ENCODE measurements around the gene OLIG1. TPM values are rescaled to one million over a fixed set of nuclear protein-coding genes. Genes with fewer than 3 reads are reported as not detected.

Gene OLIG1
- total and polyA plus RNA-seq, 2 of the 8 experiments (the other 6 are each of a cell fraction or from before 2014, with no cell fraction given) = 0.65 to 1.2 TPM

- H4K20me1 ChIP-seq (replicated peaks in 1 of 2; ENCODE audit: control insufficient read depth in 1 of 2, insufficient read depth in 2 of 2, low read length in 2 of 2) = peaks cover 9 to 18% of the 10 kb centered on the region in 2 experiments
These were observed 36.0 kb upstream of the OLIG1 start for GRCh38 chr21:33033961-33034413.

More at GRCh38 chr21:33033961-33034413, 36.0 kb upstream of the OLIG1 start:
- Histone ChIP-seq H2BK15ac (ENCODE audit: low read length) (no peak overlapping the region), H3K4ac (replicated peaks; ENCODE audit: insufficient read length, low read depth, low read length) (no peak overlapping the region), H3K79me2 (ENCODE audit: control insufficient read depth in 1 of 2, insufficient read depth in 2 of 2, low read length in 2 of 2) (no peaks in the 10 kb centered on the region), H3K36me3 (ENCODE audit: control insufficient read depth in 2 of 4, insufficient read depth in 4 of 4, low read length in 3 of 4) (no peaks in the 10 kb centered on the region), H3K4me2 (ENCODE audit: insufficient read depth in 1 of 2, low read depth in 2 of 2, low read length in 2 of 2) (peak overlapping the region; percentile 20 to 65), H3K4me1 (replicated peaks in 1 of 4; ENCODE audit: control insufficient read depth in 3 of 4, insufficient read depth in 4 of 4, low read length in 3 of 4) (peaks cover 3 to 34% (median 23%) of the 10 kb centered on the region in 4 experiments), H3K27me3 (replicated peaks in 1 of 4; ENCODE audit: control insufficient read depth in 3 of 4, extremely low read depth in 1 of 4, insufficient read depth in 3 of 4, low read length in 3 of 4) (peaks cover 66 to 83% (median 70%) of the 10 kb centered on the region in 4 experiments), H3K56ac (replicated peaks; ENCODE audit: insufficient read length, low read depth, low read length) (no peak overlapping the region), H3K14ac (ENCODE audit: insufficient read length) (no peak overlapping the region), H3K23ac (ENCODE audit: insufficient read length) (no peak overlapping the region), H2BK12ac (ENCODE audit: low read depth, low read length) (0 out of 2 replicates have a peak overlapping the region, but pooled peaks have one; percentile 55), H2BK5ac (ENCODE audit: low read depth, low read length) (no peak overlapping the region), H4K5ac (ENCODE audit: insufficient read length, low read depth, low read length) (no peak overlapping the region), H3K18ac (ENCODE audit: extremely low read depth, low read length) (0 out of 2 replicates have a peak overlapping the region, but pooled peaks have one; percentile 38), H2AFZ (ENCODE audit: low read length) (no peak overlapping the region), H4K91ac (replicated peaks; ENCODE audit: insufficient read length, low read length) (no peak overlapping the region), H3K9me3 (ENCODE audit: insufficient read depth in 2 of 2, low read depth in 1 of 2, low read length in 1 of 2) (no peaks in the 10 kb centered on the region), H3K23me2 (ENCODE audit: low read depth, low read length) (no peaks in the 10 kb centered on the region; the same call in 1 of the 2 replicates), H2AK5ac (ENCODE audit: low read depth, low read length) (no peak overlapping the region), H3K4me3 (ENCODE audit: extremely low read depth in 1 of 4, insufficient read depth in 2 of 4, low read depth in 3 of 4, low read length in 4 of 4) (peak overlapping the region in 1 of 4 experiments; percentile 48; a peak in 2 of 8 replicates), H3K79me1 (ENCODE audit: low read depth, low read length) (no peaks in the 10 kb centered on the region), H2BK120ac (replicated peaks; ENCODE audit: low read depth, low read length) (no peak overlapping the region), H4K8ac (ENCODE audit: extremely low read depth, insufficient read depth, low read length) (no peak overlapping the region; the same call in 1 of the 2 replicates), H3K27ac (ENCODE audit: low read depth, low read length) (no peak overlapping the region), H2BK20ac (ENCODE audit: low read length) (no peak overlapping the region), H3K9ac (replicated peaks in 1 of 4; ENCODE audit: extremely low read depth in 1 of 4, low read depth in 3 of 4, low read length in 3 of 4) (no peak overlapping the region)
- 36% methylated on average over 15 of the region's 20 CpGs; no CpG with 5 or more reads in 1 of the 2 experiments for WGBS, 2 experiments (ENCODE audit: extremely low coverage in 1 of 2, insufficient coverage in 1 of 2, insufficient read length in 1 of 2, insufficient replicate concordance in 2 of 2, low coverage in 1 of 2, low lambda C conversion rate in 2 of 2, missing lambda C conversion rate in 1 of 2)
- no peak for TF ChIP-seq HDAC2 (IDR thresholded peaks at IDR 0.05; ENCODE audit: borderline replicate concordance in 1 of 2, low read depth in 2 of 2, low read length in 2 of 2)
- no peak for TF ChIP-seq GTF2F1 (IDR thresholded peaks at IDR 0.05; ENCODE audit: borderline replicate concordance, low read depth, low read length)
- TF ChIP-seq SUZ12 (IDR thresholded peaks at IDR 0.05; ENCODE audit: low read length) = peak; percentile 84; the same call in 1 of the 2 replicates
- no peak for TF ChIP-seq FOSL1 (IDR thresholded peaks at IDR 0.05; ENCODE audit: insufficient read depth, low read depth, low read length)
- no peak for TF ChIP-seq TCF12 (IDR thresholded peaks at IDR 0.05; ENCODE audit: low read depth, low read length)
- no peak for TF ChIP-seq BRCA1 (IDR thresholded peaks at IDR 0.05; ENCODE audit: low read depth, low read length)
- TF ChIP-seq YY1 (IDR thresholded peaks at IDR 0.05; ENCODE audit: low read depth, low read length) = no peak
- no peak for TF ChIP-seq HDAC6 (IDR thresholded peaks at IDR 0.05; ENCODE audit: low read depth, low read length)
- no peak for TF ChIP-seq ASH2L (IDR thresholded peaks at IDR 0.05; ENCODE audit: low read length)
- peak; percentile 92 for TF ChIP-seq EZH2 (IDR thresholded peaks at IDR 0.05; ENCODE audit: low read depth, low read length, severe bottlenecking)
- ChIA-PET CTCF (ENCODE audit: partially characterized antibody) (interaction anchor here (0.8 to 2.2 kb wide), 9 partner anchors 8 to 163 kb away, joined by 3 to 7 read pairs (median 3); partner anchors contain the start of gene OLIG2), POLR2A (ENCODE audit: partially characterized antibody) (interaction anchor here (0.8 to 1.5 kb wide), 5 partner anchors 8 to 328 kb away, joined by 3 to 5 read pairs (median 3); partner anchors contain the start of gene OLIG2)
- DNase-seq (ENCODE audit: low read depth in 1 of 2, low spot score in 2 of 2) (peak in 1 of 2 experiments; percentile 49), FAIRE-seq (no peak)

All from H1 (cell line).